GM23338 (cell line): ENCODE measurements around the gene MEGF11.

Experiments
- CREB1 ChIP-seq: fragments of 250-450 bp; sonication (Bioruptor Pico); IDR thresholded peaks from 2 replicates; pipeline ENCODE4 v1.5.0; 2020; ENCODE audit warnings: low read depth, mild to moderate bottlenecking, moderate library complexity
- EZH2 ChIP-seq: fragments of 200-600 bp; sonication (generic); IDR thresholded peaks from one replicate; pipeline ENCODE4 v1.8.0; 2017; ENCODE audit warnings: antibody characterized with exemption, mild to moderate bottlenecking, low read depth; ENCODE audit not compliant: unreplicated experiment
- EZH2phosphoT487 ChIP-seq: fragments of 200-600 bp; sonication (generic); IDR thresholded peaks from one replicate; pipeline ENCODE4 v1.8.1; 2018; ENCODE audit warnings: antibody characterized with exemption; ENCODE audit not compliant: unreplicated experiment
- JUNB ChIP-seq: IDR thresholded peaks from one replicate; pipeline ENCODE4 v1.6.1; 2016; ENCODE audit warnings: antibody characterized with exemption; ENCODE audit not compliant: unreplicated experiment
- POLR2AphosphoS5 ChIP-seq: IDR thresholded peaks from 2 replicates; pipeline ENCODE4 v1.6.1; 2016; ENCODE audit warnings: antibody characterized with exemption, low read depth
- STAT1 ChIP-seq: IDR thresholded peaks from one replicate; pipeline ENCODE4 v1.6.1; 2016; ENCODE audit warnings: antibody characterized with exemption; ENCODE audit not compliant: unreplicated experiment
- TF ChIP-seq, protein P1 (sequence below), 2 experiments: fragments of 200-600 bp in 1 of 2; sonication (generic) in 1 of 2; conservative IDR thresholded peaks; 2 replicates each; pipeline versions ENCODE4 v1.5.1 to v1.6.1; 2016 to 2017; ENCODE audit warnings: antibody characterized with exemption in 2 of 2, low read depth in 2 of 2, mild to moderate bottlenecking in 2 of 2, moderate library complexity in 1 of 2
- TF ChIP-seq, protein P2 (sequence below): IDR thresholded peaks from one replicate; pipeline ENCODE4 v1.6.1; 2018; ENCODE audit warnings: antibody characterized with exemption; ENCODE audit not compliant: unreplicated experiment
- TF ChIP-seq, protein P3 (sequence below): IDR thresholded peaks from 2 replicates; pipeline ENCODE4 v1.6.1; 2016; ENCODE audit warnings: antibody characterized with exemption

GRCh38 chr15:66115568-66116206, 137.9 kb downstream of the MEGF11 start:
- no peak for TF ChIP-seq EZH2
- TF ChIP-seq, protein P1, sequence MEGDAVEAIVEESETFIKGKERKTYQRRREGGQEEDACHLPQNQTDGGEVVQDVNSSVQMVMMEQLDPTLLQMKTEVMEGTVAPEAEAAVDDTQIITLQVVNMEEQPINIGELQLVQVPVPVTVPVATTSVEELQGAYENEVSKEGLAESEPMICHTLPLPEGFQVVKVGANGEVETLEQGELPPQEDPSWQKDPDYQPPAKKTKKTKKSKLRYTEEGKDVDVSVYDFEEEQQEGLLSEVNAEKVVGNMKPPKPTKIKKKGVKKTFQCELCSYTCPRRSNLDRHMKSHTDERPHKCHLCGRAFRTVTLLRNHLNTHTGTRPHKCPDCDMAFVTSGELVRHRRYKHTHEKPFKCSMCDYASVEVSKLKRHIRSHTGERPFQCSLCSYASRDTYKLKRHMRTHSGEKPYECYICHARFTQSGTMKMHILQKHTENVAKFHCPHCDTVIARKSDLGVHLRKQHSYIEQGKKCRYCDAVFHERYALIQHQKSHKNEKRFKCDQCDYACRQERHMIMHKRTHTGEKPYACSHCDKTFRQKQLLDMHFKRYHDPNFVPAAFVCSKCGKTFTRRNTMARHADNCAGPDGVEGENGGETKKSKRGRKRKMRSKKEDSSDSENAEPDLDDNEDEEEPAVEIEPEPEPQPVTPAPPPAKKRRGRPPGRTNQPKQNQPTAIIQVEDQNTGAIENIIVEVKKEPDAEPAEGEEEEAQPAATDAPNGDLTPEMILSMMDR (conservative IDR thresholded peaks at IDR 0.05; ENCODE audit: low read depth in 2 of 2): peak in 1 of 2 experiments; percentile 61; a peak in 2 of 4 replicates
- TF ChIP-seq POLR2AphosphoS5: no peak
- TF ChIP-seq, protein P2, sequence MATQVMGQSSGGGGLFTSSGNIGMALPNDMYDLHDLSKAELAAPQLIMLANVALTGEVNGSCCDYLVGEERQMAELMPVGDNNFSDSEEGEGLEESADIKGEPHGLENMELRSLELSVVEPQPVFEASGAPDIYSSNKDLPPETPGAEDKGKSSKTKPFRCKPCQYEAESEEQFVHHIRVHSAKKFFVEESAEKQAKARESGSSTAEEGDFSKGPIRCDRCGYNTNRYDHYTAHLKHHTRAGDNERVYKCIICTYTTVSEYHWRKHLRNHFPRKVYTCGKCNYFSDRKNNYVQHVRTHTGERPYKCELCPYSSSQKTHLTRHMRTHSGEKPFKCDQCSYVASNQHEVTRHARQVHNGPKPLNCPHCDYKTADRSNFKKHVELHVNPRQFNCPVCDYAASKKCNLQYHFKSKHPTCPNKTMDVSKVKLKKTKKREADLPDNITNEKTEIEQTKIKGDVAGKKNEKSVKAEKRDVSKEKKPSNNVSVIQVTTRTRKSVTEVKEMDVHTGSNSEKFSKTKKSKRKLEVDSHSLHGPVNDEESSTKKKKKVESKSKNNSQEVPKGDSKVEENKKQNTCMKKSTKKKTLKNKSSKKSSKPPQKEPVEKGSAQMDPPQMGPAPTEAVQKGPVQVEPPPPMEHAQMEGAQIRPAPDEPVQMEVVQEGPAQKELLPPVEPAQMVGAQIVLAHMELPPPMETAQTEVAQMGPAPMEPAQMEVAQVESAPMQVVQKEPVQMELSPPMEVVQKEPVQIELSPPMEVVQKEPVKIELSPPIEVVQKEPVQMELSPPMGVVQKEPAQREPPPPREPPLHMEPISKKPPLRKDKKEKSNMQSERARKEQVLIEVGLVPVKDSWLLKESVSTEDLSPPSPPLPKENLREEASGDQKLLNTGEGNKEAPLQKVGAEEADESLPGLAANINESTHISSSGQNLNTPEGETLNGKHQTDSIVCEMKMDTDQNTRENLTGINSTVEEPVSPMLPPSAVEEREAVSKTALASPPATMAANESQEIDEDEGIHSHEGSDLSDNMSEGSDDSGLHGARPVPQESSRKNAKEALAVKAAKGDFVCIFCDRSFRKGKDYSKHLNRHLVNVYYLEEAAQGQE: no peak
- no peak for TF ChIP-seq JUNB
- TF ChIP-seq CREB1 (CRISPR knock-in tag): peak; percentile 25; the same call in 1 of the 2 replicates
- no peak for TF ChIP-seq EZH2phosphoT487
- no peak for TF ChIP-seq STAT1
- TF ChIP-seq, protein P3, sequence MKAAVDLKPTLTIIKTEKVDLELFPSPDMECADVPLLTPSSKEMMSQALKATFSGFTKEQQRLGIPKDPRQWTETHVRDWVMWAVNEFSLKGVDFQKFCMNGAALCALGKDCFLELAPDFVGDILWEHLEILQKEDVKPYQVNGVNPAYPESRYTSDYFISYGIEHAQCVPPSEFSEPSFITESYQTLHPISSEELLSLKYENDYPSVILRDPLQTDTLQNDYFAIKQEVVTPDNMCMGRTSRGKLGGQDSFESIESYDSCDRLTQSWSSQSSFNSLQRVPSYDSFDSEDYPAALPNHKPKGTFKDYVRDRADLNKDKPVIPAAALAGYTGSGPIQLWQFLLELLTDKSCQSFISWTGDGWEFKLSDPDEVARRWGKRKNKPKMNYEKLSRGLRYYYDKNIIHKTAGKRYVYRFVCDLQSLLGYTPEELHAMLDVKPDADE: no peak
